IMR-90 (cell line): ENCODE measurements around the gene SH2D4B. TPM values are rescaled to one million over a fixed set of nuclear protein-coding genes. Genes with fewer than 3 reads are reported as not detected.

Experiments
- ATAC-seq: fragments of 200-7000 bp; cut with Tn5 transposase; 2 replicates; pipeline ENCODE4 v1.9.1; 2020; ENCODE audit warnings: low read depth, mild to moderate bottlenecking, moderate library complexity
- BruUV-seq: library from RNA; stranded (reverse); fragments of 400-500 nt; replicated peaks from 2 replicates; lab custom pipeline; 2021; lab: Mats Ljungman, UMichigan
- CTCF ChIA-PET: fragments of 300-600 bp; formaldehyde crosslinking; extraction: SDS; loops from one replicate; lab custom pipeline; 2021; ENCODE audit warnings: antibody characterized with exemption; lab: Yijun Ruan, JAX
- POLR2A ChIA-PET: fragments of 300-600 bp; sonication (Branson Sonifier 250); formaldehyde crosslinking; loops from one replicate; lab custom pipeline; 2022; ENCODE audit warnings: antibody characterized with exemption; ENCODE audit not compliant: unreplicated experiment; lab: Charles Lee
- DNase-seq: peaks from one replicate; pipeline ENCODE4 v3.0.0; 2013
- H2AFZ ChIP-seq: replicated peaks from 2 replicates; pipeline ENCODE3; 2013; ENCODE audit warnings: low read length, mild to moderate bottlenecking; ENCODE audit not compliant: poor library complexity
- H2AK5ac ChIP-seq: 2 replicates; pipeline ENCODE4 v1.6.1; 2013; ENCODE audit warnings: low read depth, low read length, inconsistent platforms
- H2AK9ac ChIP-seq: replicated peaks from 2 replicates; pipeline ENCODE3; 2013; ENCODE audit warnings: mild to moderate bottlenecking, low read depth, low read length, moderate library complexity; ENCODE audit not compliant: poor library complexity
- H2BK120ac ChIP-seq: 2 replicates; pipeline ENCODE4 v1.6.1; 2013; ENCODE audit warnings: low read depth, low read length, inconsistent platforms
- H2BK15ac ChIP-seq: 3 replicates; pipeline ENCODE4 v1.6.1; 2013; ENCODE audit warnings: low read depth, low read length, inconsistent platforms
- H2BK20ac ChIP-seq: 2 replicates; pipeline ENCODE4 v1.6.1; 2013; ENCODE audit warnings: low read depth, mild to moderate bottlenecking, inconsistent platforms, low read length, moderate library complexity
- H2BK5ac ChIP-seq: 2 replicates; pipeline ENCODE4 v1.6.1; 2013; ENCODE audit warnings: mild to moderate bottlenecking, low read depth, low read length, inconsistent platforms; ENCODE audit not compliant: poor library complexity, severe bottlenecking
- H3K14ac ChIP-seq: replicated peaks from 2 replicates; pipeline ENCODE4 v1.6.1; 2013; ENCODE audit warnings: low read depth, low read length, inconsistent platforms
- H3K18ac ChIP-seq: 2 replicates; pipeline ENCODE4 v1.6.1; 2013; ENCODE audit warnings: low read depth, low read length, control low read depth
- H3K23ac ChIP-seq: 2 replicates; pipeline ENCODE4 v1.6.1; 2013; ENCODE audit warnings: low read depth, low read length, inconsistent platforms
- H3K27ac ChIP-seq: 2 replicates; pipeline ENCODE4 v1.5.1; 2013; ENCODE audit warnings: mild to moderate bottlenecking, control low read depth, low read length; ENCODE audit not compliant: insufficient read depth
- H3K27me3 ChIP-seq: 2 replicates; pipeline ENCODE4 v1.6.1; 2013; ENCODE audit warnings: low read length; ENCODE audit not compliant: control insufficient read depth, insufficient read depth
- H3K36me3 ChIP-seq: 2 replicates; pipeline ENCODE4 v1.6.1; 2013; ENCODE audit warnings: low read length, mixed read lengths; ENCODE audit not compliant: control insufficient read depth, insufficient read depth
- H3K4ac ChIP-seq: 2 replicates; pipeline ENCODE4 v1.6.1; 2013; ENCODE audit warnings: low read depth, low read length, inconsistent platforms
- H3K4me1 ChIP-seq: 2 replicates; pipeline ENCODE4 v1.6.1; 2013; ENCODE audit warnings: low read length, mixed read lengths; ENCODE audit not compliant: control insufficient read depth, insufficient read depth
- H3K4me2 ChIP-seq: 2 replicates; pipeline ENCODE4 v1.6.1; 2013; ENCODE audit warnings: low read depth, mild to moderate bottlenecking, control low read depth, low read length, moderate library complexity
- H3K4me3 ChIP-seq: 2 replicates; pipeline ENCODE4 v1.5.1; 2013; ENCODE audit warnings: low read depth, mild to moderate bottlenecking, control low read depth, low read length, moderate library complexity; ENCODE audit not compliant: insufficient read depth
- H3K56ac ChIP-seq: 2 replicates; pipeline ENCODE4 v1.6.1; 2013; ENCODE audit warnings: low read length, inconsistent platforms; ENCODE audit not compliant: insufficient read depth; ENCODE audit errors: extremely low read depth
- H3K79me1 ChIP-seq, 2 experiments: 2 replicates each; pipeline ENCODE4 v1.6.1; 2013; ENCODE audit warnings: low read length in 2 of 2, inconsistent platforms in 1 of 2, low read depth in 1 of 2
- H3K9ac ChIP-seq: 2 replicates; pipeline ENCODE4 v1.6.1; 2013; ENCODE audit warnings: low read depth, low read length, control low read depth
- H3K9me1 ChIP-seq: 2 replicates; pipeline ENCODE4 v1.6.1; 2013; ENCODE audit warnings: low read length, inconsistent platforms; ENCODE audit not compliant: insufficient read depth
- H3K9me3 ChIP-seq: 2 replicates; pipeline ENCODE4 v1.6.1; 2013; ENCODE audit warnings: low read length; ENCODE audit not compliant: control insufficient read depth, insufficient read depth
- H4K20me1 ChIP-seq: 2 replicates; pipeline ENCODE4 v1.6.1; 2013; ENCODE audit warnings: low read length, inconsistent platforms; ENCODE audit not compliant: insufficient read depth
- H4K5ac ChIP-seq: 2 replicates; pipeline ENCODE4 v1.6.1; 2013; ENCODE audit warnings: mild to moderate bottlenecking, low read depth, low read length, control low read depth
- H4K8ac ChIP-seq, 2 experiments: 2 replicates each; pipeline ENCODE4 v1.6.1; 2013; ENCODE audit warnings: low read depth in 2 of 2, low read length in 2 of 2, control low read depth in 1 of 2, inconsistent platforms in 1 of 2
- H4K91ac ChIP-seq: 2 replicates; pipeline ENCODE4 v1.6.1; 2013; ENCODE audit warnings: low read depth, low read length, inconsistent platforms; ENCODE audit not compliant: insufficient read depth
- BHLHE40 ChIP-seq: fragments of 150-350 bp; IDR thresholded peaks from 2 replicates; pipeline ENCODE4 v1.6.1; 2016; ENCODE audit warnings: mild to moderate bottlenecking, low read depth, low read length
- CEBPB ChIP-seq: IDR thresholded peaks from 2 replicates; pipeline ENCODE4 v1.6.1; 2012; ENCODE audit warnings: low read depth, low read length, improper control_type of control experiment
- CHD1 ChIP-seq: IDR thresholded peaks from 2 replicates; pipeline ENCODE4 v1.6.1; 2012; ENCODE audit warnings: low read depth, low read length, improper control_type of control experiment
- CTCF ChIP-seq: conservative IDR thresholded peaks from 2 replicates; pipeline ENCODE4 v1.5.1; 2012; ENCODE audit warnings: mild to moderate bottlenecking, low read depth, low read length, improper control_type of control experiment
- FOS ChIP-seq: fragments of 150-350 bp; IDR thresholded peaks from 2 replicates; pipeline ENCODE4 v1.6.1; 2016; ENCODE audit warnings: low read depth, low read length
- MAFK ChIP-seq: IDR thresholded peaks from 2 replicates; pipeline ENCODE4 v1.6.1; 2012; ENCODE audit warnings: low read depth, low read length, improper control_type of control experiment
- MXI1 ChIP-seq: IDR thresholded peaks from 2 replicates; pipeline ENCODE4 v1.6.1; 2012; ENCODE audit warnings: low read depth, mild to moderate bottlenecking, low read length, moderate library complexity, borderline replicate concordance
- NFE2L2 ChIP-seq: fragments of 150-350 bp; IDR thresholded peaks from 2 replicates; pipeline ENCODE4 v1.6.1; 2016; ENCODE audit warnings: low read depth, mild to moderate bottlenecking, low read length
- SMC3 ChIP-seq: fragments of 150-350 bp; IDR thresholded peaks from 2 replicates; pipeline ENCODE4 v1.6.1; 2016; ENCODE audit warnings: low read depth, mild to moderate bottlenecking, antibody characterized with exemption, low read length, moderate library complexity
- WGBS, 2 experiments: methylation state at CpG; one replicate each; pipeline versions ENCODE4 v1.1.5 to v1.1.7; 2013; ENCODE audit warnings: missing lambda C conversion rate in 2 of 2; ENCODE audit not compliant: insufficient read length in 1 of 2; ENCODE audit errors: extremely low coverage in 2 of 2; 5-methylcytosine and 5-hydroxymethylcytosine counted together
- dilution Hi-C: fragments of 300-500 bp; cut with HindIII; formaldehyde crosslinking; loops from one replicate; pipeline ENCODE4 v1.14.3; 2018; ENCODE audit warnings: low sequenced_read_pairs; ENCODE audit not compliant: unreplicated experiment
- in situ Hi-C: fragments of 300-500 bp; cut with MboI; formaldehyde crosslinking; loops from 3 replicates; pipeline ENCODE4 v1.14.3; 2019; ENCODE audit warnings: low sequenced_read_pairs, inconsistent platforms, mixed read lengths
- intact Hi-C: fragments of 100-400 bp; cut with micrococcal nuclease; formaldehyde crosslinking; loops from 2 replicates; pipeline ENCODE4 v1.10.0; 2022
- polyA plus RNA-seq, 3 experiments: library from polyadenylated mRNA; depleted of rRNA; stranded (reverse); fragments of >200 nt; gene quantifications; 2 replicates each; pipeline ENCODE4 v1.2.3, GENCODE V29; 2012; ENCODE audit warnings: low replicate concordance in 1 of 3
- total RNA-seq: library from RNA; depleted of rRNA; stranded (reverse); fragments of >200 nt; gene quantifications from 2 replicates; pipeline ENCODE4 v1.2.3, GENCODE V29; 2012

The SH2D4B gene
- total and polyA plus RNA-seq, 2 of the 4 experiments (the other 2 are of a cell fraction): not detected

GRCh38 chr10:80670774-80671173, 133.1 kb downstream of the SH2D4B start:
- Histone ChIP-seq H4K20me1 (no peaks in the 10 kb centered on the region), H2AK9ac (no peak overlapping the region), H4K5ac (no peak overlapping the region), H2BK120ac (no peak overlapping the region), H3K27me3 (no peaks in the 10 kb centered on the region), H4K8ac (no peak overlapping the region), H3K14ac (no peak overlapping the region), H4K91ac (no peak overlapping the region), H3K36me3 (no peaks in the 10 kb centered on the region), H2AFZ (no peak overlapping the region), H3K18ac (no peak overlapping the region), H3K9me1 (no peaks in the 10 kb centered on the region), H2BK5ac (no peak overlapping the region), H3K23ac (no peak overlapping the region), H3K4me2 (no peak overlapping the region), H3K79me1 (no peaks in the 10 kb centered on the region), H3K9ac (no peak overlapping the region), H2AK5ac (no peak overlapping the region), H2BK15ac (no peak overlapping the region), H3K4me3 (no peak overlapping the region), H2BK20ac (no peak overlapping the region), H3K9me3 (no peaks in the 10 kb centered on the region), H3K56ac (no peak overlapping the region), H3K4me1 (no peaks in the 10 kb centered on the region), H3K27ac (no peak overlapping the region), H3K4ac (no peak overlapping the region)
- BruUV-seq: no TSS peak
- no peak for DNase-seq
- TF ChIP-seq FOS: no peak
- TF ChIP-seq BHLHE40: no peak
- no peak for TF ChIP-seq SMC3
- no peak for TF ChIP-seq MAFK
- TF ChIP-seq CEBPB: no peak
- no peak for TF ChIP-seq MXI1
- no peak for TF ChIP-seq CHD1
- TF ChIP-seq NFE2L2: no peak
- TF ChIP-seq CTCF: no peak
- CTCF ChIA-PET: interaction anchor here (0.7 to 1.4 kb wide), 2 partner anchors 8 to 16 kb away, joined by 3 to 4 read pairs; no protein-coding TSS in a partner anchor
- no peak for ATAC-seq
- POLR2A ChIA-PET: no interaction called here
- WGBS, 2 experiments: 53% methylated on average over 4 of the region's 6 CpGs; no CpG with 5 or more reads in 1 of the 2 experiments
- dilution Hi-C loops (no loop called here), in situ Hi-C loops (no loop called here), intact Hi-C loops (no loop called here)
